HG02981 (cell line): ENCODE data around the gene TNFSF11.

Experiments used
- ATAC-seq: cut with Tn5 transposase; IDR thresholded peaks from one replicate; pipeline ENCODE4 v1.9.1; 2021; ENCODE audit warnings: mild to moderate bottlenecking, moderate library complexity; ENCODE audit not compliant: unreplicated experiment

Gene TNFSF11

GRCh38 chr13:42607546-42607945 is 33.6 kb downstream of the TNFSF11 start:
- no peak for ATAC-seq

DNA sequence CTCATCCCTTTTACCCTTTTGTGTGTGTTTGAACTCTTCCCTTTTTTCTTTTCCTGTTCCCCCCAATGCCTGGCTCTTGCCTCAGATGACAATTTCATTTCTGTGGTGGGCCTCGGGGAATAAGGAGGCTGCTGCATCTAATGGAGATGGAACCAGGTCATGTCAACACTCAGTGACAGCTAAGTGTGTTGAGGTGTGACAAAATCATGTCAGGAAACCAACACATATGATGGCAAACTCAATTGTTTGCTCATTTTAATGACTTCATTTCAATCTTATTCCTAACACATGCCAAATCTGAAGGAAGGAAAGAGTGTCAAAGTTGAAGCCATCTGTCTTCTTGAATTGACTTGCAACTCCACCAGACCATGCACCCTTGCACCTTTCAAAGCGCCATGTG is 36.7 kb downstream of the TNFSF11 start:
- ATAC-seq = no peak

- no peak for ATAC-seq
Observed at GRCh38 chr13:42611086-42611779, 37.3 kb downstream of the TNFSF11 start.

- no peak for ATAC-seq
Observed at GRCh38 chr13:42612021-42612765, 38.2 kb downstream of the TNFSF11 start.

GRCh38 chr13:42614436-42615035 is 40.6 kb downstream of the TNFSF11 start:
- no peak for ATAC-seq

GRCh38 chr13:42615691-42616090 is 41.7 kb downstream of the TNFSF11 start:
- ATAC-seq = no peak

GRCh38 chr13:42617221-42617620 is 43.3 kb downstream of the TNFSF11 start:
- no peak for ATAC-seq

- no peak for ATAC-seq
Observed at GRCh38 chr13:42623916-42624315, 50.0 kb downstream of the TNFSF11 start.

- ATAC-seq = no peak
Observed at GRCh38 chr13:42625611-42626010, 51.7 kb downstream of the TNFSF11 start.

DNA sequence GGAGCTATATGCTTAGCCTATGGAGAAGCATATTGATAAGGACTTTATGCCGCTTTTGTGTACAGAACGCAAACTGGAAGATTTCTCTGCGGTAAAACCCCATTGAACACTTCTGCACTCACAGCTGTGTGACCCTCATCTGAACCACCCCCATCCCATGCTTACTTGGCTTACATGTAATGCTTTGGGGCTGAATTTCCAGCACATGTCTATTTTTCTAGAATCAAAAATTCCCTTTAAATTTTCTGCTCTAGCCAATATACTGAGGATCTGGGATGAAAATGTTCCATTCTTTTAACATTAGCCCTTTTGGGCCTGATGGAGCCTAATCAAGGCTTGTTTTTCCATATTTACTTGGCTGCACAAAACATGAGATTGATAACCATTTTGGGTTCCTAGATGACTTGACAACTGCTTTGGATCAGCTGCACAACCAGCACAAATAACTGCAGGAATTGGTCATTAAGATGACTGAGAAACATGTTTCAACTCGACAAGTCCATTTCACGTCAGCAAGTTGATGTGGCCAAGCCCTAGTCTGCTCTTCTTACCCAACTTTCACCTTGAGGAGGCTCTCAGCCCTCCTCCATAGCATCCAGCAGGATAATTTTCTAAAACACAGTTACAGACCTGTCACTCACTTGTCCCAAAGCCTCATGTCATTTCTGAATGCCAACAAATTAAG is 52.4 kb downstream of the TNFSF11 start:
- ATAC-seq = no peak

DNA sequence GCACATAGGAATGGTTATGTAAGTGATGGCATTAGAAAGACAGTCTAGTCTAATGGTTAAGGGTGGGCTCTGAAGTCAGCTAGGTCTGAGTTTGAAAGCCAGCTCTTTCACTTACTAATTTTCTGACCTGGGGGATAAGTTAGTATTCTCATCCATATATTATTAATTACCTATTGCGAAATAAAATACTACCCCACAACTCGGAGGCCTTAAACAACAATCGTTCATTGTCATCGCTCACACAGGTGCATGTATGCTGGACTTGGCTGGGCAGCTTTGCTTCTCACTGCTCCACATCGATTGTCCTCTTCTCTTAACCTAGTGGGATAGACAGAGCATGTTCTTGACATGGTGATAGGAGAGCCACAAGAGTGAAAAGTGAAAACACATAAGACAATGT is 54.7 kb downstream of the TNFSF11 start:
- no peak for ATAC-seq

DNA sequence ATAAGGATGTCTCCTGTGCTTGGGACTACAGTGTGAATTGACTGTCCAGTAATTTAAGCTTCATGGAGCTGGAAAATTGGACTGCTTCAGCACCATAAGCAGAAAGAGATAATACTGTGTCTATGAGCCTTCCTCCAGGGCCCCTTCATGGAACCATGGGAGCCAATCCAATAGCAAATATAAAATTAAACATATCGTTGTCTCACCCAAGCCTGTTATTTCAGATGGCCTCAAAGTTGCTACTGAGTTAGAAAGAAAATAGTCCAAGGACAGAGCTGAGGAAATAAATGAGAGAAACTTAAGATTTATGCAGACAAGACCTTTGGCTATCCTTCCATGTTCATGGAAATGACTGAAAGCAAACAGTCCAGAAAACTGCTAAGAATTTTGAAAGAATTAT is 57.2 kb downstream of the TNFSF11 start:
- ATAC-seq = no peak

GRCh38 chr13:42633495-42633894 is 59.5 kb downstream of the TNFSF11 start:
- no peak for ATAC-seq

- no peak for ATAC-seq
Observed at GRCh38 chr13:42638101-42638500, 64.1 kb downstream of the TNFSF11 start.

GRCh38 chr13:42638886-42639285 is 64.9 kb downstream of the TNFSF11 start:
- ATAC-seq = no peak

GRCh38 chr13:42643076-42643475 is 69.1 kb downstream of the TNFSF11 start:
- no peak for ATAC-seq

DNA sequence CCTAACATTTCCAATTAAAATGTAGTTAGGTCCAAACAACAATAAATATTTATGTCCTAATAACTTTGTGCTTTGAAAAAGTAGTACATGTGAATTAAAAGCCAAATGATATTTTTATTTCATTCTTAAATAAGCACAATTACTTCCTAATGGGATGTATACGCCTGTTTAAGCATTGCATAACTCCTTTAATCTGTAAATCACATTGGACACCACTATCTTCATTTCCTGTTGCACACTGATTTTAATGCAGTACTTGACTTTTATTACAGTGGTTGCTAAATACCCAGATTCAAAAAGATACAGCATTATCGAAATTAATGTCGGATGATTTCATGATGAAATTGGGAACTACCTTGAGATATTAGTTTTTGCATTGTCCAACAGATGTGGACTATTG is 70.9 kb downstream of the TNFSF11 start:
- ATAC-seq = no peak

- ATAC-seq = no peak
Observed at GRCh38 chr13:42645717-42646116, 71.8 kb downstream of the TNFSF11 start.

GRCh38 chr13:42649141-42649540 is 75.2 kb downstream of the TNFSF11 start:
- no peak for ATAC-seq

- ATAC-seq = no peak
Observed at GRCh38 chr13:42649831-42650230, 75.9 kb downstream of the TNFSF11 start.

GRCh38 chr13:42650506-42650905 is 76.6 kb downstream of the TNFSF11 start:
- ATAC-seq = no peak
